Measurements from ENCODE around the gene PROSER2. TPM values are rescaled to one million over a fixed set of nuclear protein-coding genes. Genes with fewer than 3 reads are reported as not detected.
A peak's percentile ranks its signal among the peaks of the same experiment; 100 is the strongest.

PROSER2 gene
- polyA plus RNA-seq, 1 donor (not counting 4 experiments of a cell fraction or from before 2014, with no cell fraction given), result 10.2 TPM

DNA sequence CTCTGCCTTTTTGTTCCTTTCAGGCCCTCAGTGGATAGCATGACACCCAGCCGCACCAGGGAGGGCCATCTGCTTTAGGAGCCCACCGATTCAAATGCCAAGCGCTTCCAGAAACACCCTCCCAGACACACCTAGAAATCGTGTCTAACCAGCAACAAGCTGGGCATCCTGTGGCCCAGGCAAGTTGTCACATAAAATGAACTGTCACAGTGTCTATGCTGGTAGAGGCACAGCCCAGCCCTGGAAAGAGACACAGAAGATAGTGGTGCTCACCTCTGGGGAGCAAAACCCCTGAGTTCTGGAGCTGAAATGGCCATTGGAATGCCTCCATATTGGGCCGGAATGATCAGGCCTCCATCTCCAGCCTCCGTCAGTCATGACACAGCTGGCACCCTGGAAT is 42.0 kb upstream of the PROSER2 start:
- no peak for TF ChIP-seq EZH2 (IDR thresholded peaks at IDR 0.05; ENCODE audit: low read length)
- TF ChIP-seq, protein P1, sequence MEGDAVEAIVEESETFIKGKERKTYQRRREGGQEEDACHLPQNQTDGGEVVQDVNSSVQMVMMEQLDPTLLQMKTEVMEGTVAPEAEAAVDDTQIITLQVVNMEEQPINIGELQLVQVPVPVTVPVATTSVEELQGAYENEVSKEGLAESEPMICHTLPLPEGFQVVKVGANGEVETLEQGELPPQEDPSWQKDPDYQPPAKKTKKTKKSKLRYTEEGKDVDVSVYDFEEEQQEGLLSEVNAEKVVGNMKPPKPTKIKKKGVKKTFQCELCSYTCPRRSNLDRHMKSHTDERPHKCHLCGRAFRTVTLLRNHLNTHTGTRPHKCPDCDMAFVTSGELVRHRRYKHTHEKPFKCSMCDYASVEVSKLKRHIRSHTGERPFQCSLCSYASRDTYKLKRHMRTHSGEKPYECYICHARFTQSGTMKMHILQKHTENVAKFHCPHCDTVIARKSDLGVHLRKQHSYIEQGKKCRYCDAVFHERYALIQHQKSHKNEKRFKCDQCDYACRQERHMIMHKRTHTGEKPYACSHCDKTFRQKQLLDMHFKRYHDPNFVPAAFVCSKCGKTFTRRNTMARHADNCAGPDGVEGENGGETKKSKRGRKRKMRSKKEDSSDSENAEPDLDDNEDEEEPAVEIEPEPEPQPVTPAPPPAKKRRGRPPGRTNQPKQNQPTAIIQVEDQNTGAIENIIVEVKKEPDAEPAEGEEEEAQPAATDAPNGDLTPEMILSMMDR (optimal IDR thresholded peaks at IDR 0.05 in 1 of 3, IDR thresholded peaks at IDR 0.05 in 1 of 3, conservative IDR thresholded peaks at IDR 0.05 in 1 of 3; ENCODE audit: extremely low read depth in 1 of 3, insufficient read depth in 2 of 3, low read length in 3 of 3), result no peak
- no peak overlapping the region for H3K4me2 ChIP-seq (ENCODE audit: control insufficient read depth, extremely low read depth, insufficient read depth, low read depth, low read length)
- H3K79me2 ChIP-seq (ENCODE audit: control insufficient read depth, insufficient read depth, low read length), result no peaks in the 10 kb centered on the region

DNA sequence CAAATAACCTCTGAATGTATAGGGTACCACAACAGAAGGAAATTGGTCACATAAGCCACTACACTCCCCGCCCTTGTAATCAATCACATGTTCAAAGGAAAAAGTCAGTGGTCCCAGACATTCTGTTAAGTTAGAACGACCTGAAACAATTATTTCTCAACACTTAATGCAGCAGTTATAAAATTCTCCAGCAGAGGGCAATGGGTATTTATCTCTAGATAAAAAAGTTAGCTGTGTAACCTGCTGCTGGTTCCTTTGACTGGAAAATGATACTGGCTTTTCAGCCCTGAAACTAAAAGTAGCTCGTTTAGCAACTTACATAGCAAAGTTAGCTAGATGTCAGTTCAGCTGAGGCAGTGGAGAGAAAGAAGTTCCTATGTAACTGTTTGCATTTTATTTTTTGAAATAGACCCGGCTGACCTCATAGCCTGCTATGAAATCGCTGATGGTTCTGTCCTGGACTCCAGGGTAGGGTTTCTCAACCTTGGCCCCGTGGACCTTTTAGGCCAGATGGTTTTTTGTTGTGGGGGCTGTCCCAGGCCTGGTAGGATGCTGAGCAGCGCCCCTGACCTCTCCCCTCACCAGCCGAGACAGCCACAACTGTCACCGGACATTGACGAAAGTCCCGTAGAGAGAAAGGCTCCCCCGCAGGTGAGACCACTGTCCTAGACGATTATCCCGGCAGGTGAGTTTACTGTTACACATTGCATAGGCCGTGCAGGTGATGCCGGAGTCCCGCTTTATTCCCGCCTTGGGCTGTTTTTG is 40.2 kb upstream of the PROSER2 start:
- DNase-seq (ENCODE audit: low read depth, low spot score) (peak; percentile 19), FAIRE-seq (peak; percentile 67)
- H3K9me3 ChIP-seq (ENCODE audit: control insufficient read depth, low read depth, low read length), result no peaks in the 10 kb centered on the region
- no peak for TF ChIP-seq EZH2 (IDR thresholded peaks at IDR 0.05; ENCODE audit: low read length)
- TF ChIP-seq, protein P1 (optimal IDR thresholded peaks at IDR 0.05 in 1 of 3, IDR thresholded peaks at IDR 0.05 in 1 of 3, conservative IDR thresholded peaks at IDR 0.05 in 1 of 3; ENCODE audit: extremely low read depth in 1 of 3, insufficient read depth in 2 of 3, low read length in 3 of 3), result peak in 2 of 3 experiments; percentile 55 to 70
- H3K4me1 ChIP-seq (ENCODE audit: control insufficient read depth, extremely low read depth, insufficient read depth, low read length), result peaks cover 7% of the 10 kb centered on the region
- peak overlapping the region; percentile 1 for H2AFZ ChIP-seq (ENCODE audit: control insufficient read depth, low read length)
- dilution Hi-C loops (cut with MboI; ENCODE audit: extremely low pct_ligation_motif_present, low sequenced_read_pairs), result no loop called here
- no peaks in the 10 kb centered on the region for H3K27me3 ChIP-seq (ENCODE audit: control insufficient read depth, extremely low read depth, insufficient read depth, low read length)
- H3K36me3 ChIP-seq (ENCODE audit: control insufficient read depth in 2 of 2, extremely low read depth in 1 of 2, insufficient read depth in 2 of 2, low read length in 2 of 2), result no peaks in the 10 kb centered on the region
- no peak overlapping the region for H3K27ac ChIP-seq (ENCODE audit: control insufficient read depth, insufficient read depth, low read length)
- H3K4me2 ChIP-seq (ENCODE audit: control insufficient read depth, extremely low read depth, insufficient read depth, low read depth, low read length), result peak overlapping the region; percentile 15
- H3K9me1 ChIP-seq (ENCODE audit: control insufficient read depth, extremely low read depth, insufficient read depth, low read length), result no peaks in the 10 kb centered on the region
- no peak overlapping the region for H3K9ac ChIP-seq (ENCODE audit: control insufficient read depth, extremely low read depth, insufficient read depth, low read length)
- H3K4me3 ChIP-seq (ENCODE audit: control insufficient read depth in 2 of 3, extremely low read depth in 1 of 3, insufficient read depth in 2 of 3, low read depth in 1 of 3, low read length in 3 of 3), result no peak overlapping the region
- H3K79me2 ChIP-seq (ENCODE audit: control insufficient read depth, insufficient read depth, low read length), result no peaks in the 10 kb centered on the region
- no peaks in the 10 kb centered on the region for H4K20me1 ChIP-seq (ENCODE audit: control insufficient read depth, extremely low read depth, insufficient read depth, low read length)

More for the DNA sequence above, 42.0 kb upstream of the PROSER2 start:
- H3K36me3 ChIP-seq (ENCODE audit: control insufficient read depth in 2 of 2, extremely low read depth in 1 of 2, insufficient read depth in 2 of 2, low read length in 2 of 2), result no peaks in the 10 kb centered on the region
- no peak overlapping the region for H3K4me3 ChIP-seq (ENCODE audit: control insufficient read depth in 2 of 3, extremely low read depth in 1 of 3, insufficient read depth in 2 of 3, low read depth in 1 of 3, low read length in 3 of 3)
- H4K20me1 ChIP-seq (ENCODE audit: control insufficient read depth, extremely low read depth, insufficient read depth, low read length), result no peaks in the 10 kb centered on the region
- H2AFZ ChIP-seq (ENCODE audit: control insufficient read depth, low read length), result no peak overlapping the region
- H3K4me1 ChIP-seq (ENCODE audit: control insufficient read depth, extremely low read depth, insufficient read depth, low read length), result peaks cover 7% of the 10 kb centered on the region
- no peaks in the 10 kb centered on the region for H3K9me1 ChIP-seq (ENCODE audit: control insufficient read depth, extremely low read depth, insufficient read depth, low read length)
- DNase-seq (ENCODE audit: low read depth, low spot score) (no peak), FAIRE-seq (no peak)
- no peak overlapping the region for H3K27ac ChIP-seq (ENCODE audit: control insufficient read depth, insufficient read depth, low read length)
- no peaks in the 10 kb centered on the region for H3K9me3 ChIP-seq (ENCODE audit: control insufficient read depth, low read depth, low read length)
- no peak overlapping the region for H3K9ac ChIP-seq (ENCODE audit: control insufficient read depth, extremely low read depth, insufficient read depth, low read length)
- dilution Hi-C loops (cut with MboI; ENCODE audit: extremely low pct_ligation_motif_present, low sequenced_read_pairs), result no loop called here
- no peaks in the 10 kb centered on the region for H3K27me3 ChIP-seq (ENCODE audit: control insufficient read depth, extremely low read depth, insufficient read depth, low read length)
